GM12873 (cell line): ENCODE measurements around the gene TUBA4B.

Experiments used
- TF ChIP-seq, protein P1 (sequence below): IDR thresholded peaks from 2 replicates; pipeline ENCODE4 v1.5.1; 2012; ENCODE audit warnings: low read depth, mild to moderate bottlenecking, moderate library complexity, low read length, control low read depth; ENCODE audit not compliant: insufficient read depth; ENCODE audit errors: missing control alignments

The TUBA4B gene

DNA sequence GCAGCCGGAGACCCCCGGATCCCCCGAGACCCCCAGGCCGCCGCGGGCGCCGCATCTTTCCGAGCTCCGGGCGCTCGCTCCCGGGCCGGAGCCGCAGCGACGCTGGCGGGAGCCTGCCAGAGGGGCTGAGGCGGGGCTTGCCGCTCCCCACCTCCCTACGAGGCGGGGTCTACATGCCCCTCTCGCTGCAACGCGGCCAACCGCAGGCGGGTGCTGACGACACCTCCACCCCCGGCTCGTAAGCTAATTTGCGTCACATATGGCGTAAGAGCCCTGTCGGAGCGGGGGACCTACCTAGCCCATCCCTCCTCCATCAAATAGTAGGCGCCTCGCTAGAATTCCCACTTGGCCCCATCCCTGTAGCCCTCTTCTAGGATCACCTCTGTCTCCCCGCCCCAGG, 56.2 kb downstream of the TUBA4B start, which contains the start of gene PTPRN:
Gene PTPRN (minus strand): TSS at position 124 of the 400 bp plus-strand sequence. CDS start 69 bp downstream, at position 55.
- TF ChIP-seq, protein P1, sequence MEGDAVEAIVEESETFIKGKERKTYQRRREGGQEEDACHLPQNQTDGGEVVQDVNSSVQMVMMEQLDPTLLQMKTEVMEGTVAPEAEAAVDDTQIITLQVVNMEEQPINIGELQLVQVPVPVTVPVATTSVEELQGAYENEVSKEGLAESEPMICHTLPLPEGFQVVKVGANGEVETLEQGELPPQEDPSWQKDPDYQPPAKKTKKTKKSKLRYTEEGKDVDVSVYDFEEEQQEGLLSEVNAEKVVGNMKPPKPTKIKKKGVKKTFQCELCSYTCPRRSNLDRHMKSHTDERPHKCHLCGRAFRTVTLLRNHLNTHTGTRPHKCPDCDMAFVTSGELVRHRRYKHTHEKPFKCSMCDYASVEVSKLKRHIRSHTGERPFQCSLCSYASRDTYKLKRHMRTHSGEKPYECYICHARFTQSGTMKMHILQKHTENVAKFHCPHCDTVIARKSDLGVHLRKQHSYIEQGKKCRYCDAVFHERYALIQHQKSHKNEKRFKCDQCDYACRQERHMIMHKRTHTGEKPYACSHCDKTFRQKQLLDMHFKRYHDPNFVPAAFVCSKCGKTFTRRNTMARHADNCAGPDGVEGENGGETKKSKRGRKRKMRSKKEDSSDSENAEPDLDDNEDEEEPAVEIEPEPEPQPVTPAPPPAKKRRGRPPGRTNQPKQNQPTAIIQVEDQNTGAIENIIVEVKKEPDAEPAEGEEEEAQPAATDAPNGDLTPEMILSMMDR, result no peak

DNA sequence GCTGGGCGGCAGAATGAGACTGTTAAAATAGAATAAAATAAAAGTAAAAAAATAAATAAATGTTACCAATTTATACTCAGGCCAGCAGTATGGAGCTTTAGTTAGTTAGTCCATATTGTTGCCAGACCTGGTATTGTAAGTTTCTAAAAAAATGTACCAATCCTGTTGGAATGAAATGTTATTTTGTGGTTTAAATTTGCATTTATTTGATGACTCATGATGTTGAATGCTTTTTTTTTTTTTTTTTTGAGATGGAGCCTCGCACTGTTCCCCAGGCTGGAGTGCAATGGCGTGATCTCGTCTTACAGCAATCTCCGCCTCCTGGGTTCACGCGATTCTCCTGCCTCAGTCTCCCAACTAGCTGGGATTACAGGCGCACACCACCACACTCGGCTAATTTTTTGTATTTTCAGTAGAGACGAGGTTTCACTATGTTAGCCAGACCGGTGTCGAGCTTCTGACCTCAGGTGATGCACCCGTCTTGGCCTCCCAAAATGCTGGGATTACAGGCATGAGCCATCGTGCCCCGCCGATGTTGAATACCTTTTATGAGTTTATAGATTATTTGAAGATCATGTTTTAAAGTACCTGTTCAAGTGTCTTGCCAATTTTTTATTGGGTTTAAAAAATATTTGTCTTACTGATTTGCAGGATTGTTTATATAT, 61.9 kb downstream of the TUBA4B start:
- TF ChIP-seq, protein P1, result no peak
